HPDE6-E6E7 (cell line): Measurements from ENCODE around the gene DOCK11.

Experiments
- DNase-seq: peaks from one replicate; pipeline ENCODE4 v3.0.0; 2011; ENCODE audit warnings: missing footprints; ENCODE audit errors: extremely low spot score

Gene DOCK11

DNA sequence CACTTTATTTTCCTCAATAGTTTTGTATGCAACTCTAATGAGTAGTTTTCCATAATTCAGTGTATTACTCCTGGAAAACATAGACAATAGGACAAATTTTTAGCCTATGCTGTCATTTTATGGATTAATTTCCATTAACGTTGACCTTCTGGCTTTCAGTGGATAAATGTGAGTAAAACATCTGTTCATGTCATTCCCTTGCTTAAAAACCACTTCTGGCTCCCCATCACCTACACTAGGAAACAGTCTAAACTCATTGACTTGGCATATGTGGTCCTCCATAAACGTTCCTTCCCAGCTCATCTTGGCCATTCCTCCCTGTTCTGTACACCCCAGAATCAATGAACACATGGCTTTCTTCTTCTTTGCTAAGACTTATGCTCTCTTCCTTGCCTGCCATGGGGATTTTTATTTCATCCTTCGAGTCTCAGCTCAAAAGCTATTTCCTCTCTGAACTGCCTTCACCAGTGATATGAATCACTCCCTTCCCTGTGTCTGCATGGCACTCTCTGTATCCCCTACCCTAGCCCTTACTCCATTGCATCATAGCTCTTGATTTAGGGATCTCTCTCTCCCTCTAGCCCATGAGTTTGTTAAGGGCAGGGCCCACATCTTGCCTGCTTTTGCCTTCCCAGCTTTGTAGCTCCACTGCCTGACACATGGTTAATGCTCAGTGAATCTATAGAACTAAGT, 34.8 kb downstream of the DOCK11 start:
- no peak for DNase-seq

DNA sequence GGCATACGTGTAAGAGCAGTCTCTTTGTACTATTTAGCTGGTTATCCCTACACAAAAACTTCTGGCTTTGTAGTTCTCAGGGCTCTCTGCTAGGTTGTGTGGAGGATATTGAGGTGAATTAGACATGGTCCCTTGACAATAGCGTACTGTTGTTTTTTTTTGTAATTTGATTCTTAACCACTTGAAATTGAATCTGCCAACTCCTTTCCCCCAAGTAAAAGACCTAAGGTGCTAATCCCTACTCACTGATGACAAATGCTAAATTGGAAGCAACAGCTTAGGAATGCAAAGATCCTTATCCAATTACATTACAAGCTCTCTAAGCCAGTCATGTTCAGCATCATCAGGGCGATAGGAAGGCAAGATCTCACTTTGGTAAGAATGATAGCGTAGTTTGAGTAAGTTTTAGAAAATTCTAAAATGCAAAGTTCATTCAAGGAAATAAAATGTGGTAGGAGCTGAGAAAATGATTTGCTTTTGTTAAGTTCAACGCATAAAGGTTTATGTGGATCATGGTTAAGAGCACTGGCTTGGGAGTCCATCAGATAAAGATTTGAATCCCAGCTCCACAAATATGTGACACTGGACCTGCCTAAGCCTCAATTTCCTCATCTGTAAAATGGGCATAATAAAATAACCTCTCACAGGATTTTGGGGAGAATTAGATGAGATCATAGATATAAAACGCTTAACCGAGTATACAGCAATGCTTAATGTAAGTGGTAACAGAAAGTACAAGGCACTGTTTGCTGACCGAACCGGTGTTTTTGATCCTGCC, 39.3 kb downstream of the DOCK11 start:
- no peak for DNase-seq

DNA sequence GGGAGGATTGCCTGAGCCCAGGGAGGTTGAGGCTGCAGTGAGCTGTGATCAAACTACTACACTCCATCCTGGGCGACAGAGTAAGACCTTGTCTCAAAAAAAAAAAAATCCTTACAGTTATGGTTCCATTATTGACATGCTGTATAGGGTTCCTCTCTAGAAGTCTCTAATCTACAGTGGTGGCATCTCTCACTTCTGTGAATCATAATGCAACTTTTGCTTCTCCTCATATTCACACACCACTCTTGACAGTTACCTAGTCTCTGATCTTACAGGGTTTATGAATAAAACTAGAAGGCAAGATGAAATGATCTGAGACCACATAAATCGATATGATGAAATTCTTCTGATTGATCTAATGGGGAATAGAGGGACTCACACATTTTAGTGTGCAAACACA, 40.6 kb downstream of the DOCK11 start:
- DNase-seq: no peak

DNA sequence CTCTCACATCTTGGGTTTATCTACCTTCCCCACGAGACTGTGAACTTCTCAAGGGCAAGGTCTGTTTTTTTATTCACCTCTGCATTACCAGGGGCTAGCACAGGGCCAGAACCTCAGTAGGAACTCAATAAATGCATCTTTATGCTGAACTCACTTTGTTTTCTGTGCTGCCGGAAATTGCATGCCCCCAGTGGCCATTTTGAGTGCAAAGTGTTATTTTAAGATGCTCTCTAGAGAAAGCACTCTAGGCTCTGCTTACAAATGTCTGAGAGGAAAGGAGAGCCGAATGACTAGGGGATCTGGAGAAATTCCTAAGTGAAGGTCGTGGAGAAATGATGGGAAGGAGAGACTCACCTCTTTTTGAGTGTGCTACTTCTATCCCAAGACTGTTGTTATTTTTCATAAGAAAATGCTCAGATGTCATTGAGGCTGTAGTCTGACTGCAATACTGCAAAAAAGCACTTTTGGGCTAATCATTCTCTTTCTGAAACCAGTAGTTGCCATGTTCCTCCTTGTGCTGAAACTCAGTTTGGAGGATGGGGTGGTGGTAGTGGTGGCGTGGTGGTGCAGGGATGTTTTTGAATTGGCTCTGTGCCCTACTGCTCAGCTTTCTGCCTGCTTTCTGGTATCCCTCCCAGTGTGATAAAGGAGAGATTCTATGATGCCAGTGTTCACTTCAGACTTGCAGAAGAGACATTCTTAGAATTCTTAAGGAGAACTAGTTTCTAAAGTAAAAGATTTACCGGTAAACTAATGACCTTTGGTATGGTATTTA, 41.3 kb downstream of the DOCK11 start:
- no peak for DNase-seq

DNA sequence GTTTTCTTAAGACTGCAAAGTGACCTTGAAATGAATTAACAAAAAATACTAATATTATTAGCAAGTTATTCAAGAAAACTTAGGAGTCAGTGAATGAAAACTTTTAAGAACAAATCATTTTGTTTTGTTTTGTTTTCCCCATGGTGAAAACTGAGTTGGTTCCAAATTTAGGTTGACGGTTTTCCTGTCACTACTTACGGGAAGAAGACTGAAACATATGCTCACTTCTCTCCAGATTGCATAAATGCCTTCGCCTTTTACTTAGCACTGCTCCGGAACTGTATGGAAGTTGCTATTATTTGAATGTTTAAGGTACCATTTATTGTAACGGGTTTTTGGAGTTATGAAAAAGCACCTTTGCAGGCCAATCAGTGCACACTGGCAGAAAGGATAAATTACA, 42.8 kb downstream of the DOCK11 start:
- no peak for DNase-seq

DNA sequence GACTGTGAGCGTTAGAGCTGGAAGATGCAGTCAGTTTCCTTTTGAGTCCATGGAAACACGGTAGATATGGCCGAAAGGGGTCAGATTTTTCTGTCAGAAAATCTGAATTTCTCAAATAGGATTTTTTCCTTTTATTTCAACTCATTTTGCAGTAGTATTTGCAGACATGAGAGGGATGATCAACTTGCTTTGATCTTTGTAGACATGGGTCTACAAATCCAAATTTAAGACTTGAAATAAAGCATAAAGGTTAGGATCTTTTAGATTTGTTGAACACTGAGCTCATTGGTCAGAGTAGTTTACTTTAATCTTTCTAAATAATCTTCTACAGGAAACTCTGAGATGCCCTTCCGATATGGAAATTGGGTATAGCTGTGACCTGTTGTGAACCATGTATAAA, 44.7 kb downstream of the DOCK11 start:
- DNase-seq: no peak

DNA sequence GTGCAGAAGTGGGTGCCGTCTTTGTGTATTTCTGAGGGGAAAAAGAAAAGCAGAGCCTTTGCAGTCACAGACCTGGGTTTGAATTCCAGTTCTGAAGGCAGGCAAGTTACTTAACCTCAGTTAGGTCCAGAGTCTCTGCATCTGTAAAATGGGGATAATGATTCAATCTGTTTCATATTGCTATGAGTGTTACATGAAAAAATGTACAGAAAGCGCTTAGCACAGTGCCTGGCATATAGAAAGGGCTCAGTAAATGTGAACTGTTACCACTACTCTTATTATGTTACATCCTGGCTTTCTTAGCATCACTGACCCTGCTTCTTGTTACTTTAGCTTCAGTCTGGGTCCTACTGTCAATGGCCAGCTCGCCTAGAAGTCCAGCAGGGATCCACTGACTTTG, 45.9 kb downstream of the DOCK11 start:
- no peak for DNase-seq

DNA sequence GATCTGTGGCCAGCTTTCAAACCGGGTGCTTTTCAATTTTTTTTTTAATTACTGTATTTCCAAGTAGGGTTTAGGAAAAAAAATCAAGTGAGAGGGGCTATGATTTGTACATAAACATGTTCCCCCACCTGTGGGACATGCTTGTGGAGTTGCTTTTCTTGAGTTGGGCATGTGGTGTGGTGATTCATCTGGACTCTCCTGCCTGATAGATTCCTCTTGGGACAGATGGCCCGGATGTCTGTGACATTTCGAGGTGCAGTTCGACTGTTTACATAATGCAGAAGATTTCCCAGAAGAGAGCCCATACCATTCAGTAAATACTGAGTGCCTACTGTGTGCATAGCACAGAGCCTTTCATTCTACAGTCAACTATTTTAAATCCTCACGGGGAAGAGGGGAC, 49.9 kb downstream of the DOCK11 start:
- no peak for DNase-seq

DNA sequence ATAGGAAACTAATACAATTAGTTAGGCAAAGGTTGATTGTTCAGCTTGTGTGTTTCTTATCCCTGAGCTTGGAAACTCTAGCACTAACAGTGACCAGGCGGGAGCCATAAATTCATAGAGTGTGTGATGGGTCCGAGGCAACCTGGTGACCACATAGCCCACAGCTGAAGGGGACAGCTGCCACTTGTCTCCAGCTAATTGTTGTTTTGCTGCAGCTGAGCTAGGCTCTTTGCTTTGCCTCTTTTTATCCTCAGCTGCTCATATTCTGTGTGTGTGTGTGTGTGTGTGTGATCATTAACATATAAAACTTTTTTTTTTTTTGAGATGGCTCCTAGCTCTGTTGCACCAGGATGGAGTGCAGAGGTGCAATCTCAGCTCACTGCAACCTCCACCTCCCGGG, 53.2 kb downstream of the DOCK11 start:
- DNase-seq: no peak

DNA sequence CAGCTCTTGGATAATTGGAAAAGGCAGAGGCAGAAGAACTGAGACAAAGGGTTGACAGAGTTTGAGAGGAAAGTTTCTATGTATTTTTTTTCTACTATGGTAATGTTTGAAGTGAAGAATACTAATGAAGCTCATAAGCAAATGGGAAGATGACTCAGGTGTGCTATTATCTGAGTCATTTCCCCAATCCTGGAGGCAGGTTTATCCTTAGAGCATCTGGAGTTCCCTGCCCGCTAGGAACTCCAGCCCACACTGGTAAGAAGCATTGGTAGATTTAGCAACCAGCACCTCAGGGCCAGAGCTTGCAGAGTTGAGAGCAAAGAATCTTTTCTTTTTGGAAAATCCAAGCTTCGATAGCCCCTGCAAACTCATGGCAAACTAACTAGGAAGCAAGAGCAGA, 55.2 kb downstream of the DOCK11 start:
- DNase-seq: peak; percentile 21

DNA sequence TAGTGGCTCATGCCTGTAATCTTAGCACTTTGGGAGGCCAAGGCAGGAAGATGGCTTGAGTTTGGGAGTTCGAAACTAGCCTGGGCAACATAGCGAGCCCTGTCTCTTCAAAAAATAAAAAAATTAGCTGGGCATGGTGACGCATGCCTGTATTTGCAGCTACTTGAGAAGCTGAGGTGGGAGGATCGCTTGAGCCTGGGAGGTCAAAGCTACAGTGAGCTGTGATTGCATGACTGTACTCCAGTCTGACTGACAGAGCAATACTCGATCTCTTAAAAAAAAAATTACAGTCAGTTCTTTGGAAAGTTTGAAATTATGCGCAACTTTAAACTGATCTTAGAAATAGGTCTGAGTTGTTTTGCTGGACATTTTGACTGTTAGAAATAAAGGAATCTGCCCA, 55.8 kb downstream of the DOCK11 start:
- no peak for DNase-seq

DNA sequence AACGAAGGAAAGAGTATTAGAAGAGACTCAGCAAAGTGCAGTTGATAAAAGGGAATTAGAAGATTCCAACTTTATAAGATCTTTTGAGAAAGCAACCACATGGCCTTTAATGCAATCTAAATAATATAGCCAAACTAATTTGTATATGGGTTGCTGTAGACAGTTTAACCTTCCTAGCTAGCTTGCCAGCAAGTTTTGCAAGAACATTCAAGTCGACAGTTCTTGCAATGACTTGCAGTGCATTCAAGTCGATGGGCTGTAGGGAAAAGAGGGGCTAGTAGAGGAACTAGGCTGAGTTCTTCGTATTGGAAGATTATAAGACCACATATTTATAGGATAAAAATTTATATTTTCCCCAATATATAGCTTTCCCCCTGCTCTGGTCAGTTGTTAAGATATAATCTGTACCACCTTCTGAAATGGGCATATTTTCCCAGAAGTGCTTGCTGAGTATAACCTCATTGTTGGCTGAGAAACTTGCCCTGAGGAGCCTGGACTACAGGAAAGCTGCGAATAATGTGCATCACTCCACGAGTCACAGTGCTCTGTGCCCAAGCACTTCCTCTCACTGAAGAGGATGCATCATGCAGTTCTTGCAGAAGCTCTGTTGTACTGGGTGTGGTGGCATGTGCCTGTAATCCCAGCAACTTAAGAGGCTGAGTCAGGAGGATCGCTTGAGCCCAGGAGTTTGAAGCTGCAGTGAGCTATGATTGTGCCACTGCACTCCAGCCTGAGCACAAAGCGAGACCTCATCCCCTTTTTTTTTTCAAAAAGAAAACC, 56.7 kb downstream of the DOCK11 start:
- DNase-seq: no peak

DNA sequence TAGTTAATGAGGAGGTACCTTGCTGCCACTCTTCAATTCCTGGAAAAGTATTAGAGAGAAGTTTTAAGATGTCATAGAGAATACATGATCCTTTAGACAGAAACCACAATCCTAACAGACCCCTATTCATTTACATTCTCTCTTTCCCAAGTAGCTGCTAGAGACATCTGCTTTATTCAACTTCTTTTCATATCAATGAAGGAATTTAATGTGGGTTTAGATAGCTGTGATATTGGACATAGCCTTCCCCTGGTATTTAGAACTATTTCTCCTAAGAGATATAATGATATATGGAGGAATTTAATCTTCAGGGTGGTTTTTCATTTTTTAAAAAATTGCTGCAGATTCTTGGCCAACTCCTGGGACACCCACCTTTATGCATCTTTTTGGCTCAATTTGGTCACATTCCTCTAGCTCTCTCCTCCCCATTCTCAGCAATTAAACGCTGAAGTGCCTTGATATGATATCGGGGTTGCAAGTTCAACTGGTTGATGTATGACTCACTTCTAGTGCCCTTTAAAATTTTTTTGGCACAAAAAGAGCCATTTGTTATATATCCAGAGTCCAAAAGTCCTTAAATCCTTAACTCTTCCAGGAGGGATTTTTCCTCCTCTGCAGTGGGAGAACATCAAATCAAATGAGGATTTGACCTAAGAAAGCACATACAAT, 57.6 kb downstream of the DOCK11 start:
- no peak for DNase-seq

DNA sequence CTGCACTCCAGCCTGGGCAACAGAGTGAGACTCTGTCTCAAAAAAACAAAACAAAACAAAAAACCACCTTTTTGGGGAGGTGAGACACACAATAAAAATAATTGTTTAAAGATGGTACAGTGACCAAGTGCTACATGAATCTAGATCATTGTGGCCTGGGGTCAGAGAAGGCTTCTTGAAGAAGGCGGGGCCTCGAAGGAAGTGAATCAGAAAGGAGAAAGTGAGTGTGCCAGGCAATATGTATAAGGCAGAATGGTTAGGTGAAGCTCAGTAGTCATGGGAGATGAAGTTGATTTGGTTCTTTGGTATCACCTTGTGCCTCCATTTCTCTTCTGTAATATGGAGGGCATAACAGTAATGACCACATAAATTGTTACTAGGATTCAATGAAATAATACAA, 58.9 kb downstream of the DOCK11 start:
- no peak for DNase-seq

DNA sequence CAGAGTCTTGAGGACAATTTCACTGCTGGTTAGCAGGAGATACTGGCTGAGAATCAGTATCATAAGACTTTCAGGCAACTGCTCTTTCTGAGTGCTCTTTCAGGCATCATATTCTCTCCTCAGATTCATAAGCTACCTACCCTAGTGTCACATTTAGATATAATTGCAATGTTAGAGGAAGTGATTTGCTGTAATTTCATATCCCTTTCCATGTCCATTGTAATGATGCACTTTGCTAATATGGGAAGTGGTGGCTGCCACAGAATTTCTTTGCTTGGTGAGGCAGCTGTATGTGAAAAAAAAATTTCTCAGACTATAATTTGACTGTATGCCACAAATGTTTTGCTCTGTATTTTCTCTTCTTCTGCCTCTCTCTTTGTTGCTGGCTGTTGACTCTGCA, 63.3 kb downstream of the DOCK11 start:
- no peak for DNase-seq

DNA sequence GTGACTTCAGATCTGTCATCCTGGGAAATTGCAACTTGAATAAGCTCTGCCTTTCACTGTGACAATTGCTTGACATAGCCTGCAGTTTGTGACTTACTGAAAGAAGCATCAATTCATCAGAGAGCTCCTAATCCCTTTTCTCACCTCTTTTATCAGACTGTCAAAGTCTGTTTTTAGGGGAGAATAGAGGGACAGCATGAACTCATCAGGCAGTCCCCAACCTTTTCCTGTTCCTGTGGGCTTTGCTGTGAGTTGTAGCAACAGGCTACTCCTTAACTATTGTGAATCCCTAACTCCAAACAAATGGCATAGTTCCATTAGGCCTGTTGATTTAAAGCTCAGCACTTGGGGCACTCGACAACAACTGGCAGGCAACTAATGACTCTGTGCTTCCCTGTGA, 64.9 kb downstream of the DOCK11 start:
- DNase-seq: no peak

DNA sequence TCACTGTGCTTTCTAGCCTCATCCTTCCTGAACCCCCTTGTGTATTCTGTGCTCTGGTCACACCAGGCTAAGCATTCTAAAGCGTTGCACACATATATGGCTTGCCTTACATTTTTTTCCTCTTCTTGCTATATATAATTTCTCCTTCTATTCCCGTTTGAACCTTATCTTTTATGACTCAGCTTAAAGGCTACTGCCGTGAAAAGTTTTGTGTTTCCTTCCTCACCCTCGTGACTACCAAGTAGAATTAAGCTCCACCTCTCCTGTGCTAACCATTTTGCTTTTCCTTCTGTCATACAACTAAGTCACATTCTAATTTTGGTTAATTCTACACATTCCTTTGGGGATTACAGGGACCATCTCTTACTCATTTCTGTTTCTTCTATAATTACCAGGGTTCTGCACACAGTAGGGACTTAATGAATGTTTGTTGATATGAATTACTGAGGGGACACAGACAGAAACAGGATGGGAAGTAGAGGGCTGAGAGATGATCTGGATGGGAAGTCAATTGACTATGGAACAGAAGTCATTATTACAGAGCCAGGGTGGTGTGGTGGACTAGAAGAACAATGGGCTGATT, 67.1 kb downstream of the DOCK11 start:
- DNase-seq: no peak

DNA sequence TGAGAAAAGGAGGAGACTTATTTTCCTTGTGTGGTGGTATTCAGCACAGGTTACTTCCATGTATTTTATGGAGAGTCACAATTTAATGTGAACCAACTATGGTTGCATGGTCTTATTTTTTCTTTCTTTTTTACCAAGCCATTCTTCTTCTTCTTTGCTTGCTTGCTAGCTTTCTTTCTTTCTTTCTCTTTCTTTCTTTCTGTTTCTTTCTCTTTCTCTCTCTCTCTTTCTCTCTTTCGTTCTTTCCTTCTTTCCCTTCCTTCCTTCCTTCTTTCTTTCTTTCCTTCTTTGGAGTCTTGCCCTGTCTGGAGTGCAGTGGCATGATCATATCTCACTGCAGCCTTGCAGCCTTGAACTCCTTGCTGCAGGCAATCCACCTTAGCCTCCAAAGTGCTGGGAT, 68.9 kb downstream of the DOCK11 start:
- no peak for DNase-seq

DNA sequence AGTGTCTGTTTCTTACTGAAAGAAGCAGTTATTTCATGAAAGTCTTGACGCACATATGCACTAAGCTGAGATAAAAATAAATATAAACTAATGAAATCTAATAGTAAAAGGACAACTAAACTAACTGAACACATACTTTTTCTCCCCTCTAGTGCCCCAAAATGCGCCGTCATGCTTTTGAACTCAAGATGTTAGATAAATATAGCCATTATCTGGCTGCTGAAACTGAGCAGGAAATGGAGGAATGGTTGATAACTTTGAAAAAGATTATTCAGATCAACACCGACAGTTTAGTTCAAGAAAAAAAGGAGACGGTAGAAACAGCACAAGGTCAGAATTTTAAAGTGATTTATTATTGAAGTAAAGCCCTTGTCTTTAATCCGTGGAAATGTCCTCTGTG, 70.2 kb downstream of the DOCK11 start:
- DNase-seq: no peak

DNA sequence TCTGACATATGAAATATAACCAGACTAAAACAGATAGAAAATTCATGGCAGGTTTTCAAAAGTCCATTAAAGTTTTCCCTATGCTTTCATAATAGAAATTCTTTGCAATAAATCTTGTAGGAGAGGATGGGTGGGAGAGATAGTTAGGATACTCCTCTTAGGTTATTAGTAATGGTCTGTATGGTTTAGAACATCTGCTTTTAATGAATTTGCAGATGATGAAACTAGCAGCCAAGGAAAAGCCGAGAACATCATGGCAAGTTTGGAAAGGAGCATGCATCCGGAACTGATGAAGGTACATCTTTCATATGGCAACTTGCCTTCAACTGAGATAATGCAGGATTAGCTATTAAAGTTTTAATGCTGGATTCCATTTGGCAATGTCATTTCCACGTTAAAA, 70.7 kb downstream of the DOCK11 start:
- DNase-seq: no peak

DNA sequence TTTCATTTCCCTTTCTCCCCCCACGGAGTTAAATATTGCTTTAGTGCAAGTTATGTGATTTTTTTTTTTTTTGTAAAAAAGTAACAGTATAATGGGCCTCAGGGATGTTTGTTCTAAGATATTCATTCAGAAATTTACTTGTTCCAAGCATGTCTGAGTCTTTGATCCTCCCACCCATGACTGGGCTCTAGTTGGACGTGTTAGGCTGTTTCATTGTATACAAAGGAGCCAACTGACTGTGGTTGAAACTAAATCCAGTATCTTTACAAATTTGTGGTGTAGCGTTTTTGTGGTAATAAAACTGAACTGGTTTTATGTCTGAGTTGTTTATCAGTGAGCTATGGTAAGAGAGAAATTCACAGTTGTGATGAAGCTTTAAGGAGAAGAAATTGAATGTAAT, 74.1 kb downstream of the DOCK11 start:
- DNase-seq: no peak
